ENCODE measurements around the gene CIDEB.
"Not testable (repeated sequence)": the region's sequence is repeated elsewhere in the genome, so short reads cannot be mapped to it uniquely, and the experiment has no call there.

CIDEB gene

GRCh38 chr14:24332268-24332993 is 24.7 kb upstream of the CIDEB start:
- peak; percentile 87 for DNase-seq (ENCODE audit: low spot score)

GRCh38 chr14:24331731-24332267 is 24.0 kb upstream of the CIDEB start:
- DNase-seq (ENCODE audit: low spot score): no peak

- DNase-seq (ENCODE audit: low spot score): no peak
Observed at GRCh38 chr14:24330973-24331674, 23.3 kb upstream of the CIDEB start.

DNA sequence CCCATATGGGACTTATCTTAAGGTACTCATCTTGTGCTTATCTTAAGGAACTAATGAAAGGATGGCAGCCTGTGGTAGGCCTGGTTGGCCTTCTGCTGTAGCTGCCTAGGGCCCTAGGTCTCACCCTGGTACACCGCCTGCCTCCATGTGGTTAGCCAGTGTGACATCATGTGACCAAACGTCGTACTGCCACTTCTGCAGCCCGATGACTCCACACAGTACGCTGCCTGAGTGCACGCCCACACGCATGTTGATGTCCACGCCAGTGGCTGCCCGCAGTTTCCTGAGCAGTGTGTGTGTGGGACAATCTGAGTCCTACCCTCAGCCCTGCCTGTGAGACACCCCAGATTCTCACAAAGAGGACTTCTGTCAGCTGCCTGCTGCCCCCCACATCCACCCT is 22.0 kb upstream of the CIDEB start:
- DNase-seq (ENCODE audit: low spot score): no peak

DNA sequence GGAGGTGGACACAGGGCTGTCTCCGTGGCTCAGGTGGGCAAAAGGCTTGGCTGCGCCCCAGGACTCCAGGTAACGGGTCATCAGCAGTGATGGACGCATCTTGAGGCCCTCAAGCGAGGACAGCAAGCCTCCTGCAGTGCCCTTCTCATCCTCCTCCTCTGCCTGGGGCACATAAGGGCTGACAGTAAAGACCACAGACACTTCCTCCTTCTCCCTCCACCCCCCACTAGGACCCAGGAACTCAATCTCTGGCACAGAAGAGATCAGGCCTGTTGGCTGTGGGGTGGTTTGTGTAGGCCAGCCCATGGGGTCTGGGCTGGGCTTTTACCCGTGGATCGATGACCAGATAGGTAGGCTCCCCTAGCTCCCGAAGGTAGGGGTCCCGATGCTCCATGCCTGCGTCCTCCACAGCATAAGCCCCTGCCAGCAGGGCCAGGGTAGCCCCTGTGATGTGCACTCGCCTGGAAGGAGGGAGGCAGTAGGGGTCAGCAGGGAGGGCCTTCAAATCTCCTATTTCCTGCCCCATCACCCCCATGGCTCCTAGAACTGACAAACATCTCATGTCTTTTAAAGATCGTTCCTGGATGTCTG is 21.4 kb upstream of the CIDEB start:
- DNase-seq (ENCODE audit: low spot score): no peak

DNA sequence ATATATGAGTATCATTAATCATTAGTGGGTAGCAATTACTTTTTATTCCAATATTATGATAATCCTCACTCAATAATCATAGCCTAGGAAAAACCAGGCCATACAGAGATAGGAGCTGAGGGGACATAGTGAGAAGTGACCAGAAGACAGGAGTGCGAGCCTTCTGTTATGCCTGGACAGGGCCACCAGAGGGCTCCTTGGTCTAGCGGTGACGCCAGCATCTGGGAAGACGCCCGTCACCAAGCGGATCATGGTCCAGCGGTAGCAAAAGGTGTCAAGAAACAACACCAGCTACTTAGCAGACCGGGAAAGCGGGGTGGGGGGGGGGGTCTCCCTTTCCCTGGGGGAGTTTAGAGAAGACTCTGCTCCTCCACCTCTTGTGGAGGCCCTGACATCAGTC is 20.1 kb upstream of the CIDEB start:
- not testable (repeated sequence) for DNase-seq (ENCODE audit: low spot score)

- no peak for DNase-seq (ENCODE audit: low spot score)
Observed at GRCh38 chr14:24327303-24327702, 19.5 kb upstream of the CIDEB start.

DNA sequence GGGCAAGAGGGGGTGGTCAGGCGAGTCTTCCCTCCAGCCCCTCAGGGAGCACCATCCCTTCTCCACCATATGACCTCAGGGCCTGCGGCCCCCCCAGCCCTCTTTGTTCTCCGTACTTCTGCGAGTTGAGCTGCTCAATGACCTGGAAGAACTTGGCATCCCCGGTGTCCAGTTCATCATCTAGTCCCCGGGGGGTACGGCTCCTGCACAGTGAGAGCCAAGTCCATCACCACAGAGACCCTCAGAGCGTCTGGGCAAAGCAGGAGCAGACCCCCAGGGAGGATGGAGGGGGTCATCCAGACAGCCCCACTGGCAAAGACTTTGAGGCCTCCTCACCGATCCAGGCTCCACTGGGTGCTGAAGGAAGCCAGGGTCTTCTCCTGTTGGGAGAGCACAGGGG is 18.2 kb upstream of the CIDEB start:
- no peak for DNase-seq (ENCODE audit: low spot score)

- DNase-seq (ENCODE audit: low spot score): no peak
Observed at GRCh38 chr14:24325041-24325530, 17.3 kb upstream of the CIDEB start.

GRCh38 chr14:24324024-24324423 is 16.2 kb upstream of the CIDEB start:
- no peak for DNase-seq (ENCODE audit: low spot score)

- no peak for DNase-seq (ENCODE audit: low spot score)
Observed at GRCh38 chr14:24323341-24323740, 15.6 kb upstream of the CIDEB start.

DNA sequence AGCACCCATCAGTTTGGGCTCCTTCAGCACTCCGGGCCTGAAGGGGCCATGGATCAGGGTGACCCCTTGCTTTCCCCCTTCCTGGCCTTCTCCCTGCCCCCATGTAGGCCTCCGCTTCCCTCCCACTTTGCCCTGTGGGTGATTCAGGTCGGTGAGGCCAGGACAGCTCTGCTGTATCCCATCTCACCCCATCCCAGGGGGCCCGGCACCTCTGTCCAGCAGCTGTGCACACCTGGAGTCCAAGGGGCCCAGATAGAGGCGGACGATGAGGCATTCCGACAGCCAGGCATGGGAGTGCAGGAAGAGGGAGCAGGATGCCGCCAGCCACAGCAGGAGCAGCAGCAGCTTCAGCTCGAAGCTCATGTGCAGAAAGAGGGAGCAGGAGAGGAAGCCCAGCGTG is 14.9 kb upstream of the CIDEB start:
- DNase-seq (ENCODE audit: low spot score): no peak

- DNase-seq (ENCODE audit: low spot score): no peak
Observed at GRCh38 chr14:24321212-24321975, 13.6 kb upstream of the CIDEB start.

DNA sequence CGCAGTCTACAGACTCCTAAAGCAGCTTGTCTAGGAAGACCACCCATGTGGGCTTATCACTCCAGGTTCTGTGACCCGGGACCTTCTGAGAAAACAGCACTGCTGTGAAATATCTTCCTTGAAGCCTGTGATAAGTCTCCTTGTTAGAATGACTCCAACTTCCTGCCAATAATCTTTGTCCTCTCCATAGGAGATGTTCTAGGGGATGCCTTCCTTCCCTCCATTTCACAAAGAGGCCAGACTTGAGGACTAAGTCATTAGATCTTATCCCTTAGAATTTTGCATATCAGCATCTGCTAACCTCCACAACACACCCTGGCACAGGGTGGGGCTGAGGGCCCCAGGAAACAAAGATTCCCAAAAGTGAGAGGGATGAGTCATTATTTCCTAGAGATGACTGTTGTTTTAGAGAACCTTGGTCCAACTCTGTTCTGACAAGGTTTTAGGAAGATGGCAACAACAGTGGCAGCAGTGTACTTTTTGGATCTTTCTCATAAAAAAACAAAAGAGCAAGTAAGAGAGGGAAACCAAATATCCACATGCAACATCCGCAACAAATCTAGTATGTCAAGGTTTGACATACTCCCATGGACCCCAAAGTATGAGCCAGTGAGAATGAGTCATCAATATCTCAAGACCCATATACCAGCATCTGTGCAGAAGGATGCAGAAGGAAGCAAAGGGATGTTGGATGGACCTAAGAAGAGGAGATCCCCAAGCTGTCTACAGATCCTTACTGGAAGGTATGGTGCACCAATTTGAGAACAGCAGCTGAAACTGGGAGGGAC is 9.6 kb upstream of the CIDEB start:
- DNase-seq (ENCODE audit: low spot score): peak; percentile 59

DNA sequence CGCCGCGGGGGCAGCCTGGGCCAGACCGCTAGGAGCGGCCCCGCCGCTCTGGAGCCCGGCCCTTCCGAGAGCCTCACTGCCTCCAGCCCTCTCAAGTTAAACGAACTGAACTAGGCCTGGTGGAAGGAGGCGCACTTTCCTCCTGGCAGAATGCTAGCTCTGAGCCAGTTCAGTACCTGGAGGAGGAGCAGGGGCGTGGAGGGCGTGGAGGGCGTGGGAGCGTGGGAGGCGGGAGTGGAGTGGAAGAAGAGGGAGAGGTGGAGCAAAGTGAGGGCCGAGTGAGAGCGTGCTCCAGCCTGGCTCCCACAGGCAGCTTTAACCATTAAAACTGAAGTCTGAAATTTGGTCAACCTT is 8.8 kb upstream of the CIDEB start:
- DNase-seq (ENCODE audit: low spot score): no peak

DNA sequence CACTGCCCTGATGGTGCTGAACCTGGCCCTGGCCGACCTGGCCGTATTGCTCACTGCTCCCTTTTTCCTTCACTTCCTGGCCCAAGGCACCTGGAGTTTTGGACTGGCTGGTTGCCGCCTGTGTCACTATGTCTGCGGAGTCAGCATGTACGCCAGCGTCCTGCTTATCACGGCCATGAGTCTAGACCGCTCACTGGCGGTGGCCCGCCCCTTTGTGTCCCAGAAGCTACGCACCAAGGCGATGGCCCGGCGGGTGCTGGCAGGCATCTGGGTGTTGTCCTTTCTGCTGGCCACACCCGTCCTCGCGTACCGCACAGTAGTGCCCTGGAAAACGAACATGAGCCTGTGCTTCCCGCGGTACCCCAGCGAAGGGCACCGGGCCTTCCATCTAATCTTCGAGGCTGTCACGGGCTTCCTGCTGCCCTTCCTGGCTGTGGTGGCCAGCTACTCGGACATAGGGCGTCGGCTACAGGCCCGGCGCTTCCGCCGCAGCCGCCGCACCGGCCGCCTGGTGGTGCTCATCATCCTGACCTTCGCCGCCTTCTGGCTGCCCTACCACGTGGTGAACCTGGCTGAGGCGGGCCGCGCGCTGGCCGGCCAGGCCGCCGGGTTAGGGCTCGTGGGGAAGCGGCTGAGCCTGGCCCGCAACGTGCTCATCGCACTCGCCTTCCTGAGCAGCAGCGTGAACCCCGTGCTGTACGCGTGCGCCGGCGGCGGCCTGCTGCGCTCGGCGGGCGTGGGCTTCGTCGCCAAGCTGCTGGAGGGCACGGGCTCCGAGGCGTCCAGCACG is 8.2 kb upstream of the CIDEB start:
- peak; percentile 47 for DNase-seq (ENCODE audit: low spot score)

DNA sequence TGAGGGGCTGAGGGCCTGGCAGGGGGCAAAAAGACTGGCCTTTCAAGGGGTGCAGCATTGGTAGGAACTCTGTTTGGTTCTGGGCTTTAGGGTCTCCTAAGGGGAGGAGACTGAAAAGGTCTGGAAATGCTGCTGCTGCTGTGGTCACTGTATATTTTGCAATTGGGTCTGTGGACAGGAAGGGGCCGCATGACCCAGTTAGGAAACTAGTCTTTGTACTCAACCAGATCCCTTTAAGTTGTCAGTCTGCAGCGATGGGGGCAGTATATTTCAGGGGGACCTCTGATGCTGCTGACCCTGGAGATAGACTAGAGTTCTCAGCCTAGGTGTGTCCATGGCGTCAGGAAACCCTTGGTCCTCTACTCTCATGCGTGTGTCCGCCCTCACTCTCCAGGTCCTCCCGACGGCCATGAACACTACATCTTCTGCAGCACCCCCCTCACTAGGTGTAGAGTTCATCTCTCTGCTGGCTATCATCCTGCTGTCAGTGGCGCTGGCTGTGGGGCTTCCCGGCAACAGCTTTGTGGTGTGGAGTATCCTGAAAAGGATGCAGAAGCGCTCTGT is 7.5 kb upstream of the CIDEB start:
- no peak for DNase-seq (ENCODE audit: low spot score)

DNA sequence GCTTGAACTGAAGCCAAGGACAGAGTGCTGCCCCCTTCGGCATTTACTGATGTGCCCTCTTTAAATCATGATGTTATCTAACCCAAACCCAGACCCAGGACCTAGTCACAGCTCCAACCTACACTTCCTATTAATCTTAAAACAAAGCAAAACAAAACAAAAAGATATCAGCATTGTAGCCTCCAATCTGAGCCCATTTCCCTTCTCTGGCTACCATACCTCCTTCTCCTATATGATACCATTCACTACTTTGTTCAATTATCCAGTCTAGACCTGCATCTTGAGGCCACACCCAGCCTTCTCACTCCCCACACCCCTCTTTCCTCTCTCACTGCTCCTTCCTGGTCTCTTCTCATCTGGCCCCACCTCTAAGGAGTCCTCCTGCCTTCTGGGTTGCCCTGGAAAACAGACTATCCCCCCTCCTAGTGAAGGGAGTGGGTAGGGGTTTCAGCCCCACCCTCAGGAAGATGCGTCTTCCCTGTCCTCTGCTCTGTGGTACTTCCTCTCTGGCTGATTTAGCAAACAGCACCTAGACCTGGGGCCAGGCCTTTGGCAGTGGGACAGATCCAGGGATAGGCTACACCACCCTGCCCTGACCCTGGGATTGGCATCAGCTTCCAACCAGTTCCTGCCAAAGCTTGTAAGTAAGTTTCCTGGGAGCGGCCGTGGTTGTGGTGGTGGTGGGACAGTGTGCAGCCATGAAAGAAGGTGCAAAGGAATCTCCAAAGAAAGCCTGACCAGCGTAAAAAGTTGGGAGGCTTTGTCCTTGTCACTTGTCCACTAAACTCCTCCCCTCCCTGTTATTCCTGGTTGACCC is 6.8 kb upstream of the CIDEB start:
- no peak for DNase-seq (ENCODE audit: low spot score)

GRCh38 chr14:24313913-24314312 is 6.1 kb upstream of the CIDEB start:
- no peak for DNase-seq (ENCODE audit: low spot score)
